ENCODE measurements around the gene GSTT2.

The GSTT2 gene

DNA sequence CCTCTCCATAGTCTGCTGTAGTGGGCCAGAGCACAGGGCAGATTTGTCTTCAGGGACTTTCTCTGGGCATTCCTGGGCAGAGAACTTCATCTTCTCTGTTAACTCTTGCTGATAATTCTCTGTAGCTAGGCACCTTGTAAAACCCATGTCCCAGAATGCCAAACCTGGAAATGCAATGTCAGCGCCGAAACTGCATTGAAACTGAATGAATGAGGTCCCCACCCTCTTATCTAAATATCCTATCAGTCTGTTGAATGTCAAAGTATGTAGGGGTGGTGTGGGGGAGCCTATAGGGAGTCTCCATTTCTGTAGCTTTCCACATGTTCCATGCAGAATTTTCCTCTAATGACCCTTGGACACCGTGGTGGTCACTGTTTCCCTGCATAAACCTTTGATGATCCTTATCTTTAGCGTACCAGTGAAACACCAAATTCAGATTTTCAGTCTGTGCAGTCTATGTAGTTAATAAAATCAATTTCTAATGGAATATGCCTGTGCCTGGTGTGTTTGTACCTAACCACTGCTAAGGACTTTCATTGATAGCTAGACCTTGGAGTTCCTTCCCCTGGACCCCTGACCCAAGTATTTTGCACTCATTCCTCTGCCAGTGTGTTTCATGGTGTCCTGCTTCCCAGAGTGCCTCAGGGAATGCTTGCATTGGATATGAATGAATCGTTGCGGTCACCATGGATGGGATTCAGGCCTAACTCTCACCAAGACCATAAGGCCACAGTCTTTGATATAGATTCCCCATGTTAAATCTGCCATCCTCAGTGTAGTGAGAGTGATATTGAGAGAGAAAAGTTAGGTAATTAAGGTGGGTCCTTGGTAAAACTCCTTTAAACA is 28.7 kb downstream of the GSTT2 start:
- no peak for TF ChIP-seq ZC3H10 (CRISPR knock-in tag; IDR thresholded peaks at IDR 0.05)
- TF ChIP-seq ZNF8 (CRISPR knock-in tag; IDR thresholded peaks at IDR 0.05) = no peak
- no peak for TF ChIP-seq SNAI2 (CRISPR knock-in tag; IDR thresholded peaks at IDR 0.05)
- TF ChIP-seq, protein P1, sequence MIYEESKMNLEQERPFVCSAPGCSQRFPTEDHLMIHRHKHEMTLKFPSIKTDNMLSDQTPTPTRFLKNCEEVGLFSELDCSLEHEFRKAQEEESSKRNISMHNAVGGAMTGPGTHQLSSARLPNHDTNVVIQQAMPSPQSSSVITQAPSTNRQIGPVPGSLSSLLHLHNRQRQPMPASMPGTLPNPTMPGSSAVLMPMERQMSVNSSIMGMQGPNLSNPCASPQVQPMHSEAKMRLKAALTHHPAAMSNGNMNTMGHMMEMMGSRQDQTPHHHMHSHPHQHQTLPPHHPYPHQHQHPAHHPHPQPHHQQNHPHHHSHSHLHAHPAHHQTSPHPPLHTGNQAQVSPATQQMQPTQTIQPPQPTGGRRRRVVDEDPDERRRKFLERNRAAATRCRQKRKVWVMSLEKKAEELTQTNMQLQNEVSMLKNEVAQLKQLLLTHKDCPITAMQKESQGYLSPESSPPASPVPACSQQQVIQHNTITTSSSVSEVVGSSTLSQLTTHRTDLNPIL (CRISPR knock-in tag; IDR thresholded peaks at IDR 0.05; ENCODE audit: low read depth) = no peak
- no peak for TF ChIP-seq PPARA (CRISPR knock-in tag; IDR thresholded peaks at IDR 0.05; ENCODE audit: borderline replicate concordance)
- TF ChIP-seq PATZ1 (CRISPR knock-in tag; IDR thresholded peaks at IDR 0.05; ENCODE audit: borderline replicate concordance) = no peak
- no peak for TF ChIP-seq TOX (CRISPR knock-in tag; IDR thresholded peaks at IDR 0.05; ENCODE audit: borderline replicate concordance)
- TF ChIP-seq GLIS3 (CRISPR knock-in tag; IDR thresholded peaks at IDR 0.05) = no peak
- no peak for ATAC-seq

- TF ChIP-seq ISL1 (CRISPR knock-in tag; IDR thresholded peaks at IDR 0.05) (no peak), BACH2 (CRISPR knock-in tag; IDR thresholded peaks at IDR 0.05; ENCODE audit: borderline replicate concordance) (no peak), ZC3H10 (CRISPR knock-in tag; IDR thresholded peaks at IDR 0.05) (no peak), ZNF70 (CRISPR knock-in tag; IDR thresholded peaks at IDR 0.05) (no peak), PATZ1 (CRISPR knock-in tag; IDR thresholded peaks at IDR 0.05; ENCODE audit: borderline replicate concordance) (no peak), TCF4 (CRISPR knock-in tag; IDR thresholded peaks at IDR 0.05; ENCODE audit: borderline replicate concordance) (no peak)
- TF ChIP-seq, protein P2, sequence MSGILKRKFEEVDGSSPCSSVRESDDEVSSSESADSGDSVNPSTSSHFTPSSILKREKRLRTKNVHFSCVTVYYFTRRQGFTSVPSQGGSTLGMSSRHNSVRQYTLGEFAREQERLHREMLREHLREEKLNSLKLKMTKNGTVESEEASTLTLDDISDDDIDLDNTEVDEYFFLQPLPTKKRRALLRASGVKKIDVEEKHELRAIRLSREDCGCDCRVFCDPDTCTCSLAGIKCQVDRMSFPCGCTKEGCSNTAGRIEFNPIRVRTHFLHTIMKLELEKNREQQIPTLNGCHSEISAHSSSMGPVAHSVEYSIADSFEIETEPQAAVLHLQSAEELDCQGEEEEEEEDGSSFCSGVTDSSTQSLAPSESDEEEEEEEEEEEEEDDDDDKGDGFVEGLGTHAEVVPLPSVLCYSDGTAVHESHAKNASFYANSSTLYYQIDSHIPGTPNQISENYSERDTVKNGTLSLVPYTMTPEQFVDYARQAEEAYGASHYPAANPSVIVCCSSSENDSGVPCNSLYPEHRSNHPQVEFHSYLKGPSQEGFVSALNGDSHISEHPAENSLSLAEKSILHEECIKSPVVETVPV (CRISPR knock-in tag; IDR thresholded peaks at IDR 0.05) = no peak
- no peak for ATAC-seq
These were observed 29.5 kb downstream of the GSTT2 start for GRCh38 chr22:24009227-24010017.

- ATAC-seq = no peak
- TF ChIP-seq ZNF565 (CRISPR knock-in tag; conservative IDR thresholded peaks at IDR 0.05; ENCODE audit: low read depth) = no peak
These were observed 30.1 kb downstream of the GSTT2 start for GRCh38 chr22:24010018-24010391.

DNA sequence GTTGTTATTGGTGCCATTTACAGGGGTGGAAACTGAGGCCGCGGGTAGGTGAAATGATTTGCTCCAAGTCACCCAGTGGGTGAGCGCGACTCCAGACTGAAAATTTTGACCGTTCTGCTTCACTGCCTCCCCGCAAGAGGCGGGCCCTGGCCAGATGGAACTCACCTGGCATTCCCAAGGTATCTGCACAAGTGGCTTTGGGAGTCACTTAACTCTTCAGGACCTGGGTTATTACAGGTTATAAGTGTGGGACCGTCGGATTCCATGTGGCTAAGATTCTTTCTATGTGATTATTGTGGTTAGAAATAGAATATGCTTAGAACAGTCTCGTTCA is 31.8 kb downstream of the GSTT2 start:
- TF ChIP-seq ISL1 (CRISPR knock-in tag; IDR thresholded peaks at IDR 0.05) (no peak), TCF4 (CRISPR knock-in tag; IDR thresholded peaks at IDR 0.05; ENCODE audit: borderline replicate concordance) (no peak), ZC3H10 (CRISPR knock-in tag; IDR thresholded peaks at IDR 0.05) (no peak), OSR1 (CRISPR knock-in tag; IDR thresholded peaks at IDR 0.05) (no peak), PPARA (CRISPR knock-in tag; IDR thresholded peaks at IDR 0.05; ENCODE audit: borderline replicate concordance) (no peak), GLIS3 (CRISPR knock-in tag; IDR thresholded peaks at IDR 0.05) (no peak), SNAI2 (CRISPR knock-in tag; IDR thresholded peaks at IDR 0.05) (no peak), TOX (CRISPR knock-in tag; IDR thresholded peaks at IDR 0.05; ENCODE audit: borderline replicate concordance) (no peak), ZNF70 (CRISPR knock-in tag; IDR thresholded peaks at IDR 0.05) (no peak), ZNF8 (CRISPR knock-in tag; IDR thresholded peaks at IDR 0.05) (no peak), BACH2 (CRISPR knock-in tag; IDR thresholded peaks at IDR 0.05; ENCODE audit: borderline replicate concordance) (no peak)
- TF ChIP-seq, protein P3, sequence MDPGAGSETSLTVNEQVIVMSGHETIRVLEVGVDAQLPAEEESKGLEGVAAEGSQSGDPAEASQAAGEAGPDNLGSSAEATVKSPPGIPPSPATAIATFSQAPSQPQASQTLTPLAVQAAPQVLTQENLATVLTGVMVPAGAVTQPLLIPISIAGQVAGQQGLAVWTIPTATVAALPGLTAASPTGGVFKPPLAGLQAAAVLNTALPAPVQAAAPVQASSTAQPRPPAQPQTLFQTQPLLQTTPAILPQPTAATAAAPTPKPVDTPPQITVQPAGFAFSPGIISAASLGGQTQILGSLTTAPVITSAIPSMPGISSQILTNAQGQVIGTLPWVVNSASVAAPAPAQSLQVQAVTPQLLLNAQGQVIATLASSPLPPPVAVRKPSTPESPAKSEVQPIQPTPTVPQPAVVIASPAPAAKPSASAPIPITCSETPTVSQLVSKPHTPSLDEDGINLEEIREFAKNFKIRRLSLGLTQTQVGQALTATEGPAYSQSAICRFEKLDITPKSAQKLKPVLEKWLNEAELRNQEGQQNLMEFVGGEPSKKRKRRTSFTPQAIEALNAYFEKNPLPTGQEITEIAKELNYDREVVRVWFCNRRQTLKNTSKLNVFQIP (CRISPR knock-in tag; IDR thresholded peaks at IDR 0.05; ENCODE audit: borderline replicate concordance, low read depth) = no peak
- TF ChIP-seq, protein P1 (CRISPR knock-in tag; IDR thresholded peaks at IDR 0.05; ENCODE audit: low read depth) = no peak
- TF ChIP-seq, protein P2 (CRISPR knock-in tag; IDR thresholded peaks at IDR 0.05) = no peak
- peak; percentile 15; the same call in 2 of the 3 replicates for ATAC-seq
